NCI-H2029 treated with DMSO at 0.1 percent for 48 hours (cell line): ENCODE measurements around the gene CBFA2T2.

Source experiments
- DNase-seq: peaks from one replicate; lab custom pipeline; 2025; lab: John Stamatoyannopoulos, UW

The CBFA2T2 gene

DNA sequence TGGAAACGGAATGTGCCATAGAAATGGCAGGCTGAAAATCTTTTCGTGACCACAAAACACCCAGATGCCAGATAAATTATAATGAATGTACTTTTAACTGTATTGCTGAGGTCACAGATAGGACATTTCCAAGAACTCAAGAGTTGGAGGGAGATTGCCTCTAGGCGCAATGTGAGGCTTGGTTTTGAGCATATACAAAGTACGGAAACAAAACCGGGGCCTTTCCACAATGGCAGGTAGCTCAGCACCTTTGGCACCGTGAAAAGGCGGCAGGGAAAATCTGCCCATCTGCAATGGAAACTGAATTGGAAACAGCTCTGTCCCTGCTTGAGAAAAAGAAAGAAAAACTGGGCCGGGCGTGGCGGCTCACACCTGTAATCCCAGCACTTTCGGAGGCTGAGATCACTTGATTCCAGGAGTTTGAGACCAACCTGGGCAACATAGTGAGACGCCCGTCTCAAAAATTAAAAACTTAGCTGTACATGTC is 161.7 kb downstream of the CBFA2T2 start:
- DNase-seq, result no peak

DNA sequence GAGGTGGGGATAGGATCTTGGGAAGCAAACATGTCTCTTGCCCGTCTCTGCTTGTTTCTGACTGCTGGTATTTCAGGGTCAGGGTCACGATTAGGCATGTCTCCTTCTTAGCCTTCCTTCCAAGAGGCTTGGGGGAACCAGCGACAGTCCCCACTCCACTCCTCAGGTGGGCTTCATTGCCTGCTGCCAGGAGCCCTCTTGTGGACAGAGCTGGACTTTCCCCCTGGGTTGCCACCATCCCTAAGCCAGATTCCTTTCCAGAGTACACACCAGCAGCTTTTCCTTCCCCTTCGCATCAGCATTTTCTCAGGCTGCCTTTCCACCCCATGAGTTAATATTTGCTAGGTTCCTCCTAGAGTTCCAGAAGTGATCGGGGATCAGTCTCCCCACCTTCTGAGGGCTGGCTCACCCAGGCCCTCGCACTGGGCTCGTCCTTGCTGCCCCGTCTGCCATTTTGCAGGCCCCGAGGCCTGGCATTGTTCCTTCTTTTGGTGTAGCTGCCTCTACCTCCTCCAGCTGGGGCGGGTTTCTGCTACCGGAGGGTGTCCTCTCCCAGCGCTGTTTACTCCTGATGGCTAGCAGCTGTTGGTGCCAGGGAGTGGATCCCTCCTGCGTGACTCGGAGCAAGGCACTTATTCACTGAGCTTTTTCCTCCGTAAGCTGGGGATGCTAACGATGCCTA is 163.5 kb downstream of the CBFA2T2 start:
- DNase-seq, result peak; percentile 81

DNA sequence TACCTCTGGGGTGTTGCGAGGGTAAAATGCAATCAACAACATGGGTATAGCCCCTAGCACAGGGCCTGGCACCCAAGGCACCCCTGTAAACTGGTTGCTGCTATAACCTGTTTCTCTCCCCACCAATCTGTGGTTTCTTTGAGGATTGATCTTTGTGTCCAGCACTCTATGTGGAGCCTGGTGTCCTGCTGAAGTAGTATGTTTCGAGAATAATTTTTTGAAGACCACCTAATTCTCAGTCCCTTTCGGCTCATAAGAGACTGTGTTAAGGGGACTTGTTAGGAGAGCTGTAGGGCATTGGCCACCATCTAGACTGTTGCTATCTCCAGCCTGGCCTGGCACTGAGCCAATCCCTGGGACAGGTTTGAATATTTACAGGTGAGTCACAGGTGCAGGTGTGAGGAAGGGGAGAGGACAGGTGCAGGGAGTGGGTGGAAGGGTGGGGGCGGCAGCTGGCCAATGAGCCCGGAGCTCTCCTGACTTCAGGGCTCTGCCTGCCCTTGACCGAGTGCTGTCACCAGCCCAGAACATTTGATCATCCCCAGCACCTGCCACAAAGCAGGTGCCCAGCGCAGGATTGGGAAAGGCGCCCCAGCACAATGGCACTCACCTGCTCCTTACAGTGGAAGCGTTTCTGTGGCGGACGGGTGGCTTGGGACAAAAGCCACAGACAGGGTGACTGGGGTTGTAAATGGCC is 164.2 kb downstream of the CBFA2T2 start:
- DNase-seq, result peak; percentile 98

GRCh38 chr20:33654680-33655161 is 164.8 kb downstream of the CBFA2T2 start:
- peak; percentile 13 for DNase-seq

- no peak for DNase-seq
Observed at GRCh38 chr20:33655164-33655563, 165.3 kb downstream of the CBFA2T2 start.

- DNase-seq, result no peak
Observed at GRCh38 chr20:33656010-33656782, 166.3 kb downstream of the CBFA2T2 start.

DNA sequence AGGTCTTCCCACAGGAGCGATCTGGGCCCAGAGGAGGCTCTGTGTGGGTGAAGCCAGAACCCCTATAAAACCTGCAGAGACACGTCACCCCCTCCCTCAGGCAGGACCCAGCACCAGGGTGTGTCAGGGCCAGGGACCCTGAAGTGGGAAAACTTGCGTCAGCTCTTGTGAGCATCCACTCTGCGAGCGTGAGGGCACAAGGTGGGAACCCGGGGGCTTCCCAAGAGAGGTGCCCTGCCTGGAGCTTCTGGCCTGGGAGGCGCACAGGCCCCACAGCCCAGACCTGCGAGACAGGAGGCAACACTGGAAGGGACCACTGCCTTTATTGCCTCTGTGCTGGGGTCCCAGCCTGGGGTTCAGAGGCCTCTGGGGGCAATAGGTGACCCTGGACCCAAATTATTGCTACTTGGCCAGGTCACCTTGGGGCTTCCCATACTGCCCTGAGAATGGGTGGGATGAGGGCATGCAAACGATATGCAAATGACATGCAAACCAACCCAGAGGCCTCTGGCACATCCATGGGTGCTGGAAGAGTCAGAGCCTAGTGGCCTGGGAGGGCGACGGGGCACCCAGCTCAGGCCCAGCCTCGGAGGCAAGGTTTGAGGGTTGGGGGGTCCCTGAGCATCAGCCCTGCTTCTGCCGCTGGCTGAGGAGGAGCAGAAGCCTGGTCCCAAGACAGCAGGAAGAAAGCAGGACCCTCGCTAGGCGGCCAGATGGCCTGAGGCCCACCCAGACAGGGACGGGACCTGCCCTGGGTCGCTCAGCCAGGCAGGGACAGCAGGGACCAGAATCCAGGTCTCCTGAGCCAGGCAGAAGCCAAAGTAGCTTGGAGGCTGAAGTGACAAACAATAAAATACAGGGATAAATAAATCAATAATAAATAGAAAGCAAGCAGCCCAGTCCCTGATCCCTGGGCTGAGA is 167.1 kb downstream of the CBFA2T2 start:
- no peak for DNase-seq

GRCh38 chr20:33657704-33658095 is 167.8 kb downstream of the CBFA2T2 start:
- DNase-seq, result no peak

DNA sequence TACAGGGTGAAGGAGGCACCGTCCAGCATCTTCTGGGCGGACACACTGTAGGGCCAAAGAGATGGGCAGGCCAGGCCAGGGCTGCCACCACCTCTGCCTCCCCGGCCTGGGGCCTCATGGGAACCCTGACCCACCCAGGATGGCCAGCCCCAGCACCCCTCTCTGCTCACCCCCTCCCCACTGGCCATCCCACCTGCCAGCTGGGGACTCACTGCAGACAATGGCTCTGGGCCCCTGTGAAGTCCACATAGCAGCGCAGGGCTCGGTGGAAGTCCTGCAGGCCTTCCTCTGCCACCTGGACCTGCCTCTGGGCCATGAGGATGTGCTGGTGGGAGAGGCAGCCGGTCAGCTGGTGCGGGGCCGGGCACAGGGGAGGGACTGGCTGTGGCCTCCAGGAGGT is 168.6 kb downstream of the CBFA2T2 start:
- DNase-seq, result no peak

- no peak for DNase-seq
Observed at GRCh38 chr20:33658929-33659328, 169.0 kb downstream of the CBFA2T2 start.

GRCh38 chr20:33659341-33660034 is 169.6 kb downstream of the CBFA2T2 start:
- DNase-seq, result no peak

DNA sequence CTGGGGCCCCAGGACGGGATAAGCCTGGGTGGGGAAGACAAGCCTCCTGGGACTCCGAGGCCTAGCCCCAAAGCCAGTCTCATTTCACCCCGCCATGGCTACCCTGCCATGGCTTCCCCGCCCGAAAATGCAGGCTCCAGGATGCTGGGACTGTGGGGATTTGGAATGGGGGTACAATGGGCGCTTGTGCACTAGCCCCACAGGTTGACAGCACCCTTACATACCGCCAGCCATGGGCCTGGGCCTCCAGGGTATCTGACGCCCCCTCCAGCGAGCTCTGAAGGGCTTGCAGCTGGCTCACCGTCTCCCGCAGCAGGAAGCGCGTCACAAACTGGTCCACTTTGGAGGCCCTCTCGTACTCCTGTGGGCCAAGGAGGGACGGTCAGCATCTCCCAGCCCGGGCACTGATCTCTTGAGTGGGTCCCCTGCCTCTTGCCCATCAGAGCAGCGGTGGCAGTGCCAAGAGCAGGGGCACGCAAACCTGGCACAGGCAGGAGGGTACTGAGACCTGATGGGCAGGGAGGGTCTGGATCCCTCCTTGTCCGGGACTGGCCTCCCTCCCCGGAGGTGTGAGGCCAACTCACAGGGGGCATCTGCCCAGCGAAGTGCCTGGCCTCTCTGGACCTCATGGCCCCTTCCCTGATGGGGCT is 170.3 kb downstream of the CBFA2T2 start:
- DNase-seq, result no peak

GRCh38 chr20:33660685-33661058 is 170.8 kb downstream of the CBFA2T2 start:
- no peak for DNase-seq

DNA sequence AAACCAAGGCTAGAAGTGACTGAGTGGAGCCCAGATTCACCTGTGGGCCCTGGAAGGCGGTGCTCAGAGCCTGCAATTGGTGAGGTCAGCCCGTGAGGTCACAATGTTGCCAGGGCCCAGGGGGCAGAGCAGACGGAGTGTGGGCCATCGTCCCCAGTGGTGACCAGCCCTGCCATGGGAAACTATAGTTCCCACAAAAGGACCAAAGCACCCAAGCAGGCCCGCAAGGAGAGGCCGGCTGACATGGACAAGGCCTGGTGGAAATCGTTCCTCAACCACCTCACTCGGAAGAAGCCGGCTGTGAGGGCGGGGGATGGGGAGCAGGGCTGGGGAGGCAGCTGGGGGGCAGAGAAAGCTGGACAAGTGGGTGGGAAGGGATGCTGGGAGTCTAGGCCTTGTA is 172.3 kb downstream of the CBFA2T2 start, which contains the start of gene C20orf144:
Gene C20orf144, plus strand, starts transcription at position 156 of the 400 bp plus-strand sequence. Its CDS starts 19 bp downstream, at position 175.
- no peak for DNase-seq

DNA sequence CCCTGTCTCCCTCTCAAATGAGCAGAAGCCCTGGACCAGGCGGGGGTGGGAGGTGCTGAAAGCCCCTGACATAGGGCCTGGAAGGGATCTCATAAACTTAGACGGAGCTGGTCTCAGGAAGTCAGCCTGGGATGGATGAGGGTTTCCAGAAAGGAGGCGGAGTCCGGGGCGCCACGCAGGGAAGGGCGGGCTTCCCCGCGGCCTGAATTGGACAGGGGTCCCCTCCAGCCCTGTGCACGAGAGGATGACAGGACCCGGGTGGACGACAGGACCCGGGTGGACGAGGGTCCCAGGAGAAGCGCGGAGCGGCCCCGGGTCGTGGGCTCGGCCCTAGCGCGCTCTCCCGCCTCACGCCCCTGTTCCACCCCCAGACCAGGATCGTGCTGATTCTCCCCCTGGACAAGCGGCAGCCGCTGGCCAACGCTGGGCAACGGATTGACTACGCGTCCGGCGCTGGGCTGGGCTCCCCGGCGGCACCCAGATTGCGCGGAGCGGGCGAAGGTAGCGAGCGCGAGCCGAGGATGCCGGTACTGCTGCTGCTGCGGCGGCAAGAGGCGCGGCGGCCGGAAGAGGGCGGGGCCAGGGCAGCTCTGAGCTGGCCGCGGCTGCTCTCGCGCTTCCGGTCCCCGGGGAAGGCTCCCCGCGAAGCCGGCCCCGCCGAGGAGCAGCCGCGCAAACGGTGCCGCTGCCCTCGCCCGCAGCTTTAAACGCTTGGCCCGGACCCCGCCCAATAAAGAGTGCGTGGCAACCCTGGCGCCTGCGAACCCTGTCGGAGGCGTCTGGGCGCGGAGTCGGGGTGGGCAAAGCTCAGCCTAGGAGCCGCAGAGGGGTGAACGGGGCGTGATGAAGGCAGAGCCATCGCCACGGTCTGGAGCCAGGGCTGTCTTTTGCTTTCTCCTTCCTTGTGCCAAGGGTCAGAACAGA is 173.5 kb downstream of the CBFA2T2 start:
- peak; percentile 39 for DNase-seq

- DNase-seq, result no peak
Observed at GRCh38 chr20:33664085-33664761, 174.3 kb downstream of the CBFA2T2 start.

DNA sequence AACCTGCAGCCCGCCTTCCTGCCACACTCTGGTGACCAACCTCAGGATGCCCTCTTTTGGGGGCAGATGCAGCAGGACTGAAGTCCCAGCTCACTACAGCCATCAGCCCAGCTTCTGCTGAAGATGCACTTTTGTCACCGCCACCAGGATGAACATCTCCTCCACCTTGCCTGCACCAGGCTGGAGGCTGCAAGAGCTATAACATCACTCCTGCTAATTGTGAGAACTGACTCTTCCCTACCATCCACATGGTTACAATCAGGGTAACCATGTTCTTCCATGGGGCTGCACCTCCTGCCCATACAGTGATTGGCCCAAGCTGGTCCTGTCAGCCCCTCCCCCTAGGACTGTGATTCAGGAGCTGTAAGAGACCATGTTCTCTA is 174.9 kb downstream of the CBFA2T2 start:
- no peak for DNase-seq
